ENCODE data around the gene EIF4E3.

EIF4E3 gene

GRCh38 chr3:71725271-71725991 lies at the start of gene EIF4E3:
EIF4E3 (minus strand) TSS chr3:71725402; CDS start chr3:71725367, 35 bp downstream.
- DNase-seq (ENCODE audit: low read depth), result no peak

GRCh38 chr3:71771884-71772283 lies 46.7 kb upstream of the EIF4E3 start:
- DNase-seq (ENCODE audit: low read depth), result no peak

- no peak for DNase-seq (ENCODE audit: low read depth)
Measured at GRCh38 chr3:71771126-71771525, 45.9 kb upstream of the EIF4E3 start.

- DNase-seq (ENCODE audit: low read depth), result no peak
Measured at GRCh38 chr3:71763426-71763825, 38.2 kb upstream of the EIF4E3 start.

GRCh38 chr3:71760140-71760539 lies 34.9 kb upstream of the EIF4E3 start:
- no peak for DNase-seq (ENCODE audit: low read depth)

- DNase-seq (ENCODE audit: low read depth), result no peak
Measured at GRCh38 chr3:71759401-71759800, 34.2 kb upstream of the EIF4E3 start.

GRCh38 chr3:71758091-71758490 lies 32.9 kb upstream of the EIF4E3 start:
- no peak for DNase-seq (ENCODE audit: low read depth)

GRCh38 chr3:71754610-71755253 lies 29.5 kb upstream of the EIF4E3 start:
- no peak for DNase-seq (ENCODE audit: low read depth)

- DNase-seq (ENCODE audit: low read depth), result no peak
Measured at GRCh38 chr3:71753701-71754609, 28.8 kb upstream of the EIF4E3 start, which contains the start of gene GPR27. GPR27 (plus strand) TSS chr3:71753855; CDS start chr3:71754050, 195 bp downstream.

GRCh38 chr3:71752831-71753700 lies 27.9 kb upstream of the EIF4E3 start:
- no peak for DNase-seq (ENCODE audit: low read depth)

GRCh38 chr3:71751602-71752001 lies 26.4 kb upstream of the EIF4E3 start:
- DNase-seq (ENCODE audit: low read depth), result no peak

GRCh38 chr3:71744738-71745137 lies 19.5 kb upstream of the EIF4E3 start:
- no peak for DNase-seq (ENCODE audit: low read depth)

- DNase-seq (ENCODE audit: low read depth), result no peak
Measured at GRCh38 chr3:71742621-71743020, 17.4 kb upstream of the EIF4E3 start.

- no peak for DNase-seq (ENCODE audit: low read depth)
Measured at GRCh38 chr3:71734881-71735280, 9.7 kb upstream of the EIF4E3 start.

- no peak for DNase-seq (ENCODE audit: low read depth)
Measured at GRCh38 chr3:71733319-71733718, 8.1 kb upstream of the EIF4E3 start.

GRCh38 chr3:71732637-71733036 lies 7.4 kb upstream of the EIF4E3 start:
- DNase-seq (ENCODE audit: low read depth), result no peak

- DNase-seq (ENCODE audit: low read depth), result no peak
Measured at GRCh38 chr3:71728632-71729342, 3.6 kb upstream of the EIF4E3 start.

- no peak for DNase-seq (ENCODE audit: low read depth)
Measured at GRCh38 chr3:71726146-71726545, 944 bp upstream of the EIF4E3 start.

GRCh38 chr3:71724584-71725270 lies 475 bp downstream of the EIF4E3 start:
- no peak for DNase-seq (ENCODE audit: low read depth)

- DNase-seq (ENCODE audit: low read depth), result no peak
Measured at GRCh38 chr3:71724171-71724453, 1.1 kb downstream of the EIF4E3 start.
